A673 (cell line): ENCODE measurements around the gene TAP2.

Experiments
- CTCF ChIP-seq: fragments of 300-800, 200-600 bp; sonication (generic); conservative IDR thresholded peaks from 2 replicates; pipeline ENCODE4 v1.5.1; 2017; ENCODE audit warnings: low read depth, mild to moderate bottlenecking, antibody characterized with exemption, low read length, moderate library complexity, mixed read lengths
- EZH2 ChIP-seq: fragments of 200-600 bp; sonication (generic); IDR thresholded peaks from 2 replicates; pipeline ENCODE4 v1.6.1; 2017; ENCODE audit warnings: borderline replicate concordance, low read depth, mild to moderate bottlenecking, mixed read lengths, antibody characterized with exemption, low read length; ENCODE audit not compliant: poor library complexity, severe bottlenecking

- no peak for TF ChIP-seq CTCF
- TF ChIP-seq EZH2: no peak
These were observed 6.9 kb upstream of the TAP2 start for GRCh38 chr6:32845384-32845884.
